ENCODE results near the gene GALNT13.
"Not testable (repeated sequence)": the region's sequence is repeated elsewhere in the genome, so short reads cannot be mapped to it uniquely, and the experiment has no call there.

Gene GALNT13

DNA sequence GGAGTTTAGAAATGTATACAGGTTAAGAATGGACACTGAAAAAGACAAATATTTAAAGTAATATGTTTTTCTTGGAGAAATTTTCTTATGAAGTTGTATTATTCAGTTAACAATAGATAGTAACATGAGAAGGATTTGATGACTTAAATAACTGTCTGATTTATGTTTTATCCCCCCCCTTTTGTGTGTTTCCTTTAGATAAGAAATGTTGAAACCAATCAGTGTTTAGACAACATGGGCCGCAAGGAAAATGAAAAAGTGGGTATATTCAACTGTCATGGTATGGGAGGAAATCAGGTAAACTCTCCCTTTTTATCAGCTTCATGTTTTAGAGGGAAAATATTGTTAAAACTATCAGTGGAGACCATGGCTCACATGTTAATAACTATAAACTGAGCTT lies 537.1 kb downstream of the GALNT13 start:
- DNase-seq (ENCODE audit: low read depth in 3 of 3): no peak

- no peak for DNase-seq (ENCODE audit: low read depth in 3 of 3)
These were observed 550.5 kb downstream of the GALNT13 start for GRCh38 chr2:154422251-154422650.

- no peak for DNase-seq (ENCODE audit: low read depth in 3 of 3)
These were observed 554.3 kb downstream of the GALNT13 start for GRCh38 chr2:154425994-154426393.

DNA sequence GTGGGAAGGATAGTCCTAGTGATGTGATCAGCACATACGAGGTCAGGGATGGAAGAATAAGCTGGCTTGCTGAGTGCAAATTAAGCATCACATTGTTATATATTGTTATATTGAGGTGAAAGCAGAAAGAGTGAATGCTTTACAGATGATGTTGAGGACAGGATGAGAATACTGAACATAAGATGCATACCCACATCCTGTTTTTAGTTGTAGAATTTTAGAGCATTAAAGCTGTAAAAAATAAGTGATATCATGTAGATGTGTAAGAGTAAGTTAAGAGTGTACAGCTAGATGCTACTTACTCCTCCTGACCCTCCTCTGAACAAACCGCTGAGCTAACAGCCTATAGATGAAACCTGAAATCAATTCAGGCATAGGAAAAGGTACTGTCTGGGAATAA lies 555.7 kb downstream of the GALNT13 start:
- no peak for DNase-seq (ENCODE audit: low read depth in 3 of 3)

DNA sequence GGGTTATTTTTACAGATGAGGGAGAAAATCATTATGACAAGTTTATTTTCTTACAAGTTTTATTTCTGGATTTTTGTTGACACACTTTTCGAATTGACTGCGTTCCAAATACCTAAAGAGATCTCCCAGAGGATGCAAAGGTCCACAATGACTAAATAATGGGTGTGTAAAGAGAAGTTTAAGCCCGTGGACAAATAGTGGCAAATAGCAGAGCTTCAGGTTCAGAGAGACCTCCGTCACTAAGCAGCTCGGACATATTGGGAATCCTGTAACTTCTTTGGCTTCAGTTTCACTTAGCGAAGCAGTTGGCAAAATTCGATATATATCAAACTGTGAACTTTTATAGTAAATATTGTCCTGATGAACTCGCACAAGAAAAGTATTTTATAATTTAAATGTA lies 556.3 kb downstream of the GALNT13 start:
- no peak for DNase-seq (ENCODE audit: low read depth in 3 of 3)

DNA sequence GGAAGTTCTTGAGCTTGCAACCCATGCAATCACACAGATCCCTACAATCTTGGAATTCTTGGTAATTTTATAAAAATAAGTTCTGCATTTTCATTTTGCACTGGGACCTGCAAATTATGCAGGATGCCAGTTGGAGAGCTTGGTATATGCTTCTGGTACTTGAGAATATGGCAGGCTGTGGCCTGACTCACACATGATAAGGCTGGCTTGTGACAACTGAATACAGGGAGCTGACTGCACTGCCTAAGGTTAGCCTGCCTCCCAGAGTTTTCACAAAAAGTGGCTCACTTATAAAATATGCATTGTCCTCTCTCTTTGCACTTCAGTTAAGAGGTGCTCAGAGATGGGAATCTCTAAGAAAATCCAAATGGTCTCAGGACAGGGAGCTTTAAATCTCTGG lies 561.3 kb downstream of the GALNT13 start:
- DNase-seq (ENCODE audit: low read depth in 3 of 3): no peak

- DNase-seq (ENCODE audit: low read depth in 3 of 3): no peak
These were observed 565.4 kb downstream of the GALNT13 start for GRCh38 chr2:154437104-154437503.

DNA sequence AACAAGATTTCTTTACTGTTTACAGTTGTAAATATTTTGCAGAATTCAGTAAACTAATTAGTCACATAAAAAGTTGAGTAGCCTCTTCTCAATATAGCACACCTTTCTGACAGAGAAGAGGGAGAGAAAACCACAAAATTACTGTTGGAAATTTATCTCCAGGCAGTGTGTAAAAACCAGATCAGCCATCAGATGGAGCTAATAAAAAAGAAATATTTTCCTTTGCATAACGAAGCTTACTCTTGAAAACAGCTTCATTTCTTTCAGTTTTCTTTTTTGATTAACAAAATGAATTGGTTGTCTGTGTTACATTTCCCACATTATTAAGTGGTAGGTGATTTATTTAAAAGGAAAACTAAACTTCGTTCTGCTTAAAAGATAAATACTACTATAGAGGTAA lies 567.4 kb downstream of the GALNT13 start:
- no peak for DNase-seq (ENCODE audit: low read depth in 3 of 3)

- no peak for DNase-seq (ENCODE audit: low read depth in 3 of 3)
These were observed 572.2 kb downstream of the GALNT13 start for GRCh38 chr2:154443919-154444318.

GRCh38 chr2:154446324-154446723 lies 574.6 kb downstream of the GALNT13 start:
- DNase-seq (ENCODE audit: low read depth in 3 of 3): no peak

- no peak for DNase-seq (ENCODE audit: low read depth in 3 of 3)
These were observed 576.2 kb downstream of the GALNT13 start for GRCh38 chr2:154447727-154448418.

GRCh38 chr2:154449951-154450658 lies 578.4 kb downstream of the GALNT13 start:
- no peak for DNase-seq (ENCODE audit: low read depth in 3 of 3)

- no peak for DNase-seq (ENCODE audit: low read depth in 3 of 3)
These were observed 580.7 kb downstream of the GALNT13 start for GRCh38 chr2:154452471-154452870.

- DNase-seq (ENCODE audit: low read depth in 3 of 3): no peak
These were observed 581.3 kb downstream of the GALNT13 start for GRCh38 chr2:154452906-154453493.

- DNase-seq (ENCODE audit: low read depth in 3 of 3): no peak
These were observed 583.4 kb downstream of the GALNT13 start for GRCh38 chr2:154455166-154455565.

DNA sequence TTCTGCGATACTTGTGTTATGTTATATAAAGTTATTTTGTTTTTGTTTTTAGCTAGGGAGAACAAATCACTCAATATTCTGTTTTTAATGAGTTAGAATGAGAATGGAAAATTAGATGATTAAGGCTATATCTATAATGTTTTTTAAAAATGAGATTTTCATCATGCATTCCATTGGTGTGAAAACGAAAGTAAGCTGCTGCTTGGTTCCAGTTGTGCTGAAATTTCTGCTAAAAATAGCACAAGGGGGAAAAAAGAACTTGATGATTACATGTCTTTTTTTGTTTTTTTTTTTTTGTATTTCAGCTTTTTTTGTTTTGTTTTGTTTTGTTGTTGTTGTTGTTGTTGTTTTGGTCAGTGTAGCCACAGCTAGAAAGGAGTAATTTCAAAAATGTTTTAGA lies 584.1 kb downstream of the GALNT13 start:
- DNase-seq (ENCODE audit: low read depth in 3 of 3): no peak

GRCh38 chr2:154457286-154457685 lies 585.6 kb downstream of the GALNT13 start:
- DNase-seq (ENCODE audit: low read depth in 3 of 3): no peak

DNA sequence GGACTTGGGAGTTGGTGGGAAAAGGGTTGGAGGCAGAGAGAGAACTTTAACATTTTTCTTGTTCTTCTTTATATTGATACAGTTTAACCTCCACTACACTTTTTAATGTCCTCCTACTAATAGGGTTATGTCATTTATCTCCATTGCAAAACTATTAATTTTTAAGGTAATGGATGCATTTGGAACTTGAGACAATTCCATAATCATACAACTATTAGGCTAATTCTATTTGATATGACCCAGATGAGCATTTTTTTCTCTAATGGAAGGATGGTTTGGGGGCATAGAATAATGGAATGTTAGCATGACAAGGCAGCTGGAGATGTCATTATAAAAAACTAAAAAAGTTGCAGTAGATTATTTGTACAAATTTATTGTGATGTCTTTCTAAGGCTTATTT lies 587.6 kb downstream of the GALNT13 start:
- no peak for DNase-seq (ENCODE audit: low read depth in 3 of 3)

DNA sequence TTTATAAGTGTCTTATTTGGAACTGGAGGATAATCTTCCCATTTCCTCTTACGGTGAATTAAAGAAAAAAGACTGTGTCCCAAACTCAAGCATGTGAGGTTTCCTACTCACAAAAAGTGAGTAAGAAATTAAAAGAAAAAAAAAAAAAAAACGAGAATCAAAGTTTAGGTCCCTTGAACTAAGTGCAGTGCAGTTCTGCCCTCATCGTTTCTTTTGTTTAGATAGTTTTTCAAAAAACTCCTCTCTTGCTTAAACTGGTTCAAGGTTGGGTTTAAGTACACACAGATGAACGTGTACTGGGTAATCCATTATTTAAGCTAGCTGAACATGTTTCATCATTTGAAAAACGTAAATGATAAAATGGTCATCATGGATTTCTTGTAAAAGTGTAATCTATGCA lies 590.9 kb downstream of the GALNT13 start:
- no peak for DNase-seq (ENCODE audit: low read depth in 3 of 3)

GRCh38 chr2:154466226-154466625 lies 594.5 kb downstream of the GALNT13 start:
- DNase-seq (ENCODE audit: low read depth in 3 of 3): no peak

- DNase-seq (ENCODE audit: low read depth in 3 of 3): no peak
These were observed 598.7 kb downstream of the GALNT13 start for GRCh38 chr2:154470376-154470775.

GRCh38 chr2:154471492-154471891 lies 599.8 kb downstream of the GALNT13 start:
- not testable (repeated sequence) for DNase-seq (ENCODE audit: low read depth in 3 of 3)

DNA sequence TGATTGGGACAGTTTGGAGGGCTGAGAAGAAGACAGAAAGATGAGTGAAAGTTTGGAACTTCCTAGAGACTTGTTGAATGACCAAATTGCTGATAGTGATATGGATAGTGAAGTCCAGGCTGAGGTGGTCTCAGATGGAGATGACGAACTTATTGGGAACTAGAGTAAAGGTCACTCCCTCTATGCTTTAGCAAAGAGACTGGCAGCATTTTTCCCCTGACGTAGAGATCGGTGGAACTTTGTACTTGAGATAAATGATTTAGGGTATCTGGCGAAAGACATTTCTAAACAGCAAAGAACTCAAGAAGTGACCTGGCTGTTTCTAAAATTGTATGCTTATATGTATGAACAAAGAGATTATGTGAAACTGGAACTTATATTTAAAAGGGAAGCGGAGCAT lies 605.6 kb downstream of the GALNT13 start:
- no peak for DNase-seq (ENCODE audit: low read depth in 3 of 3)

Data from stimulated activated CD4-positive, alpha-beta T cell treated with anti-CD3 and anti-CD28 coated beads, TNF-alpha, amount 100 ng/mL, for 24 hours (primary cell).